ENCODE data around the gene MSRB2. TPM values are rescaled to one million over a fixed set of nuclear protein-coding genes. Genes with fewer than 3 reads are reported as not detected.

The MSRB2 gene
- total and polyA plus RNA-seq, 9 donors = 16.5 to 37.1 (median 33.1) TPM

DNA sequence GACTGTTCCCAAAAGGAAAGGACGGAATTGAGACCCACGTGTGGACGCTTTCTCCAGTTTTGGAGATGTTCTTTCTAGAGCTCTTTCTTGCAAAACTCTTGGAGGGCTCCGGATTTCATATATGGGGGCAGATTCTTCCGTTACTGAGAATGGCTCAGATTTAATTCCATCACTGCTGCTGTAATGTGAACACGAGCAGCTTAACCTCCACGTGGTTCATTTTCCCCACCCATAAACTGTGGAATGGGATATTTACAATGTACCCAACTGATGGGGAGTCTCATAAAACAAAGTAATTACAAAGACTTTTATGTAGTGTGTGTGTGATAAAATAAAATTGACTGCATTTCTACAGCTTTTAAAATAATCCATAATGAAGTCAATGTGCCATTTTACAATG is 15.1 kb upstream of the MSRB2 start:
- DNase-seq = no peak
- Histone ChIP-seq H3K4me1 (ENCODE audit: insufficient read depth) (peaks cover 4% of the 10 kb centered on the region), H3K27me3 (no peaks in the 10 kb centered on the region), H3K4me3 (no peak overlapping the region), H3K27ac (no peak overlapping the region), H3K9me3 (no peaks in the 10 kb centered on the region), H3K36me3 (no peaks in the 10 kb centered on the region)
- intact Hi-C loops (cut with DNase I) = no loop called here
- no peak for TF ChIP-seq CTCF (IDR thresholded peaks at IDR 0.05)
- TF ChIP-seq POLR2A (IDR thresholded peaks at IDR 0.05) = no peak
- TF ChIP-seq EP300 (IDR thresholded peaks at IDR 0.05) = no peak
- WGBS, 3 donors = 56 to 64% (median 58%) methylated on average over 7 of the region's 7 CpGs

- DNase-seq = no peak
- Histone ChIP-seq H3K27me3 (no peaks in the 10 kb centered on the region), H3K4me3 (no peak overlapping the region), H3K4me1 (ENCODE audit: insufficient read depth) (peaks cover 4% of the 10 kb centered on the region), H3K36me3 (no peaks in the 10 kb centered on the region), H3K27ac (no peak overlapping the region), H3K9me3 (no peaks in the 10 kb centered on the region)
- intact Hi-C loops (cut with DNase I) = no loop called here
- WGBS, 3 donors = 3 to 4% (median 3%) methylated on average over 7 of the region's 7 CpGs
- TF ChIP-seq EP300 (IDR thresholded peaks at IDR 0.05) = no peak
- no peak for TF ChIP-seq CTCF (IDR thresholded peaks at IDR 0.05)
- TF ChIP-seq POLR2A (IDR thresholded peaks at IDR 0.05) = no peak
Measured at GRCh38 chr10:23081221-23081750, 14.1 kb upstream of the MSRB2 start.

DNA sequence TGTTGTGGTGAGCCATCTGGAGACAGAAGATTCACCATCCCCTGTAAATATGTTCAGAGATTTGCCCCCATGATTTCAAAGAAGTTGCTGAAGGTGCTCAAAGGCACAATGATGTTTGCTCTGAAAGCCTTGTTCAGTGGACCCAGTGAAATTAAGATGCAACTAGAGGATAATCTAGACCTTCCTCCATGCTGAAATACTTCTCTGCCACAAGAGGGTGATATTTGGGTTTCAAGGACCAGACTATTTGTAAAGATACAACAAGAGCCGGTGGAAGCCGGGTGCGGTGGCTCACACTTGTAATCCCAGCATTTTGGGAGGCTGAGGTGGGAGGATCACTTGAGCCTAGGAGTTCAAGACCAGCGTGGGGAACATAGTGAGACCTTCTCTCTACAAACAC is 13.5 kb upstream of the MSRB2 start:
- peaks cover 4% of the 10 kb centered on the region for H3K4me1 ChIP-seq (ENCODE audit: insufficient read depth)
- WGBS, 3 donors = 86 to 96% (median 91%) methylated on average over 4 of the region's 4 CpGs
- H3K27me3 ChIP-seq = no peaks in the 10 kb centered on the region
- H3K4me3 ChIP-seq = no peak overlapping the region
- DNase-seq = no peak
- intact Hi-C loops (cut with DNase I) = no loop called here
- H3K27ac ChIP-seq = no peak overlapping the region
- TF ChIP-seq CTCF (IDR thresholded peaks at IDR 0.05) = no peak
- no peak for TF ChIP-seq POLR2A (IDR thresholded peaks at IDR 0.05)
- no peak for TF ChIP-seq EP300 (IDR thresholded peaks at IDR 0.05)
- H3K36me3 ChIP-seq = no peaks in the 10 kb centered on the region
- no peaks in the 10 kb centered on the region for H3K9me3 ChIP-seq

DNA sequence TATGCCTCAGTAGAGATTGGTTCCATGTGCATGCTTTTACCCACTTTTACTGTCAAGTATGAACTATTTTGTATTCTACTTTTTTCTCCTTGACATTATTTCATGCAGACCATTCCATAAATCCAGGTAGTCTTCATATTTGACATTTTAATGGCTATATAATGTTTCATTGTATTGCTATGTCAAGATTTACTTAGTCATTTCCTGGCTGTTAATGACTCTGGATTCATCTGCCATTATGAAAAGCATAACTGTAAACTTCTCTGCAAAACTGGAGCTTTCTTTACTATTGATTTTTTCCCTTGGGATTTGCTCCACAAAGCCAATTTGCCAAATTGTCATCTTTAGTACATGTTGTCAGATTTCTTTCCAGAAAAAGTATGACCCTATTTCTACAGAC is 6.8 kb upstream of the MSRB2 start:
- no peaks in the 10 kb centered on the region for H3K36me3 ChIP-seq
- TF ChIP-seq CTCF (IDR thresholded peaks at IDR 0.05) = no peak
- TF ChIP-seq POLR2A (IDR thresholded peaks at IDR 0.05) = no peak
- TF ChIP-seq EP300 (IDR thresholded peaks at IDR 0.05) = no peak
- no peak overlapping the region for H3K4me3 ChIP-seq
- intact Hi-C loops (cut with DNase I) = no loop called here
- H3K9me3 ChIP-seq = no peaks in the 10 kb centered on the region
- no peak overlapping the region for H3K27ac ChIP-seq
- H3K27me3 ChIP-seq = no peaks in the 10 kb centered on the region
- no peak for DNase-seq
- no peaks in the 10 kb centered on the region for H3K4me1 ChIP-seq (ENCODE audit: insufficient read depth)

All from ovary (tissue), 9 donors.